GM12874 (cell line): ENCODE results near the gene FAM20A.

Experiments
- TF ChIP-seq, protein P1 (sequence below): IDR thresholded peaks from 2 replicates; pipeline ENCODE4 v1.5.1; 2011; ENCODE audit warnings: low read depth, mild to moderate bottlenecking, control low read depth, low read length, moderate library complexity; ENCODE audit not compliant: insufficient read depth

FAM20A gene

GRCh38 chr17:68594552-68594951, 6.6 kb downstream of the FAM20A start:
- TF ChIP-seq, protein P1, sequence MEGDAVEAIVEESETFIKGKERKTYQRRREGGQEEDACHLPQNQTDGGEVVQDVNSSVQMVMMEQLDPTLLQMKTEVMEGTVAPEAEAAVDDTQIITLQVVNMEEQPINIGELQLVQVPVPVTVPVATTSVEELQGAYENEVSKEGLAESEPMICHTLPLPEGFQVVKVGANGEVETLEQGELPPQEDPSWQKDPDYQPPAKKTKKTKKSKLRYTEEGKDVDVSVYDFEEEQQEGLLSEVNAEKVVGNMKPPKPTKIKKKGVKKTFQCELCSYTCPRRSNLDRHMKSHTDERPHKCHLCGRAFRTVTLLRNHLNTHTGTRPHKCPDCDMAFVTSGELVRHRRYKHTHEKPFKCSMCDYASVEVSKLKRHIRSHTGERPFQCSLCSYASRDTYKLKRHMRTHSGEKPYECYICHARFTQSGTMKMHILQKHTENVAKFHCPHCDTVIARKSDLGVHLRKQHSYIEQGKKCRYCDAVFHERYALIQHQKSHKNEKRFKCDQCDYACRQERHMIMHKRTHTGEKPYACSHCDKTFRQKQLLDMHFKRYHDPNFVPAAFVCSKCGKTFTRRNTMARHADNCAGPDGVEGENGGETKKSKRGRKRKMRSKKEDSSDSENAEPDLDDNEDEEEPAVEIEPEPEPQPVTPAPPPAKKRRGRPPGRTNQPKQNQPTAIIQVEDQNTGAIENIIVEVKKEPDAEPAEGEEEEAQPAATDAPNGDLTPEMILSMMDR: no peak

GRCh38 chr17:68592682-68593641, 8.2 kb downstream of the FAM20A start:
- TF ChIP-seq, protein P1: no peak

GRCh38 chr17:68592009-68592408, 9.2 kb downstream of the FAM20A start:
- TF ChIP-seq, protein P1: no peak

- TF ChIP-seq, protein P1: no peak
Measured at GRCh38 chr17:68591583-68591982, 9.6 kb downstream of the FAM20A start.

- TF ChIP-seq, protein P1: no peak
Measured at GRCh38 chr17:68589086-68589485, 12.1 kb downstream of the FAM20A start.

- TF ChIP-seq, protein P1: no peak
Measured at GRCh38 chr17:68588362-68588761, 12.8 kb downstream of the FAM20A start.

DNA sequence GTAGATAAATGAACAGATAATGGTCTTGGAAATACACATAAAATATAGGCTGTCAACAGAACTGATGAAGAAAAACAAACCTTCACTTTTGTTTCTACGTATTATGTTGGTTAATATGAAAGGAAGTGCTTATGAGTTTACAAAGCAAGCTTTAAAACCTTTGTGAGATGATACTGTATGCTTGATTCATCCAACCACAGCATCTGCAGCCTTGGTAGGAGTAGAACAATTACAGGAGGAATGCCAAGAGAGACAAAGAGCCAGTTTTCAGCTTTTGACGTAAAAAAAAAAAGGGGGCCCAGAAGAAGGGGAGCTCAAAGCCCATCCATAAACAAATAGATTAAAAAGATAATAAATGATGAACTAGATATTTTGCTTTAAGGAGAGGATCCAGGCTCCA, 13.3 kb downstream of the FAM20A start:
- TF ChIP-seq, protein P1: no peak
